NCI-H226 (cell line): ENCODE results near the gene ZNF280C.
"Not testable (repeated sequence)": the region's sequence is repeated elsewhere in the genome, so short reads cannot be mapped to it uniquely, and the experiment has no call there.

Experiments used
- DNase-seq: peaks from one replicate; pipeline ENCODE4 v3.0.0-alpha.2; 2015

ZNF280C gene, protein sequence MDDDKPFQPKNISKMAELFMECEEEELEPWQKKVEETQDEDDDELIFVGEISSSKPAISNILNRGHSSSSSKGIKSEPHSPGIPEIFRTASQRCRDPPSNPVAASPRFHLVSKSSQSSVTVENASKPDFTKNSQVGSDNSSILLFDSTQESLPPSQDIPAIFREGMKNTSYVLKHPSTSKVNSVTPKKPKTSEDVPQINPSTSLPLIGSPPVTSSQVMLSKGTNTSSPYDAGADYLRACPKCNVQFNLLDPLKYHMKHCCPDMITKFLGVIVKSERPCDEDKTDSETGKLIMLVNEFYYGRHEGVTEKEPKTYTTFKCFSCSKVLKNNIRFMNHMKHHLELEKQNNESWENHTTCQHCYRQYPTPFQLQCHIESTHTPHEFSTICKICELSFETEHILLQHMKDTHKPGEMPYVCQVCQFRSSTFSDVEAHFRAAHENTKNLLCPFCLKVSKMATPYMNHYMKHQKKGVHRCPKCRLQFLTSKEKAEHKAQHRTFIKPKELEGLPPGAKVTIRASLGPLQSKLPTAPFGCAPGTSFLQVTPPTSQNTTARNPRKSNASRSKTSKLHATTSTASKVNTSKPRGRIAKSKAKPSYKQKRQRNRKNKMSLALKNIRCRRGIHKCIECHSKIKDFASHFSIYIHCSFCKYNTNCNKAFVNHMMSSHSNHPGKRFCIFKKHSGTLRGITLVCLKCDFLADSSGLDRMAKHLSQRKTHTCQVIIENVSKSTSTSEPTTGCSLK

DNA sequence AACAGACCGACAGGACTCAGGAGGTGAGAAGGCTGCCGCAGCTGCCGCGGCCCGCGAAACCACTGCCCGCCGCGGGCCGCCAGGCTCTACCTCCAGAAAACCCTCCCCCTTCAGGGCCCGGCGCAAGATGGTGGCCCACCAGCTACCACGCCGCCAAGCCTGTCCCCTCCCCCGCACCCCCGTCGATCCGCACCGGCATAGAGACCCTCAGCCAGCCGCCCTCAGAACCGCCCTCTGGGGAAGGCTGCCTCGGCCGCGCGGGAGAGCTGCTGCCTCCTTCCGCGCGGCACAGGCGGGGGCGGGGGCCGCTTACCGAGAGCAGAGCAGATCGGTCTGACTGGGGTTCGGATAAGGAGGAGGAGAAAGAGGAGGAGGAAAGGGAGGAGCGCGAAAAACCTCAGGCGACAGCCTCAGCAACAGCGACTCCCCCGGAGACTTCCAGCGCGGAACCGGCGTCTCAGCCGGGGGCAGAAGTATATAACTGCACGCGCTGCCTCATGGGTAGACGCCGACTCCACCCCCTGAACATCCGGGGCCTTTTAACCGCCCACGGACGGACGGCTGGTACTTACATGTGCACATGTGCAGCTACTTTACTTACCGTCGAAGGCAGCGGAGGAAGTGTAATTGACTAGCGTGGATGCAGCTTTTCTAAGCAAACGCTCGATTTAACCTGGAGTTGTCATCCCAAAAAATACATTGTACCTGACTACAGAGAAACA is at the start of gene ZNF280C:
TSS of gene ZNF280C (minus strand) at position 451 of the 722 bp plus-strand sequence. CDS start 8,450 bp downstream, outside the sequence.
- DNase-seq: peak; percentile 84

DNA sequence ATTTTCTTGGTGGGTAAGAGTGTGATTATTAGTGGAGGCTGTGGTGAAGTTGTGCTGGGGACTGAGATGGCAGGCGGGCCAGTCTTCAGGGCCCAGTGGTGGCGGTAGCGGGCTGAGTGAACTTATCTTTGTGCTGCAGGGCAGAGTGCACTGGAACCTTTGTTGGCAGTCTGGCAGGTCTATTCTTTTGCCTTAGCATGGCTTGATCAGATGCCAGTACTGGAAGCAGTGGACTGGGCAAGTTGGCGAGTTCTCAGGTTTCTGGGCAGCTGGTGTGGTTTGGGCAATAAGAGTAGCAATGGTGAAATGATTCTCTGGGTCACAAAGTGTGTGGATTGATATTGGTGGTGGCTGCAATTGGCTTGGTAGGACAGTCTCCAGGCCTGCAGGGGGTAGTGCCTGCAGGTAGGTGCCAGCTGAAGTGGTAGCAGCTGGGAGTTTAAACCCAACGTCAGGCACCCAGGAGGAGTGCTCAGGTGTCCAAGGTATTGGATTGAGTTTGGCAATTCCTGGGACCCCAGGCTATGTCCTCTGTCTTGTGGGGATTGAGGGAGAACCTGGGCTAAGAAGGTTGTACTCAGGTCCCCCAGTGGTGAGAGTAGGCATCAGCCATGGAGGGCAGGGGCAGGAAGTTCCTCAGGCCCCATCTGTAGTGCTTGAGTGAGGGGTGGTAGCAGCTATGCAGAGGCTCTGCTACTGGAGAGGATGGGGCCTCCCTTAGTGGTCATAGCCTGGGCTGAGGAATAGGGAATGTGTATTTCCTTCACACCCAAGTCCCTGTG is 36.1 kb upstream of the ZNF280C start:
- DNase-seq: no peak

DNA sequence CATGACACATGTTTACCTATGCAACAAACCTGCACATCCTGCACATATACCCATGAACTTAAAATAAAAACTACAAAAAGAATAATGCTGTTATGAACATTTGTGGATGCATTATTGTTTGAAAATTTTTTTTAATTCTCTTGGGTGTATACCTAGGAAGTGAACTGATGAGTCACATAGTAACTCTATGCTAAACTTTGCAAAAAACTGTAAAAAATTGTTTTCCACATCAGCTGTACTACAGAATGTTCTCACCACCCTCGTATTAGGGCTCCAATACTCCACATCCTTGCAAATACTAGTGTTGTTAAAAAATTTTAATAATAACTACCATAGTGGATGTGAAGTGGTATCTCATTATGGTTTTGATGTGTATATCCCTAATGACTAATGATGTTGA is 33.3 kb upstream of the ZNF280C start:
- DNase-seq: no peak

DNA sequence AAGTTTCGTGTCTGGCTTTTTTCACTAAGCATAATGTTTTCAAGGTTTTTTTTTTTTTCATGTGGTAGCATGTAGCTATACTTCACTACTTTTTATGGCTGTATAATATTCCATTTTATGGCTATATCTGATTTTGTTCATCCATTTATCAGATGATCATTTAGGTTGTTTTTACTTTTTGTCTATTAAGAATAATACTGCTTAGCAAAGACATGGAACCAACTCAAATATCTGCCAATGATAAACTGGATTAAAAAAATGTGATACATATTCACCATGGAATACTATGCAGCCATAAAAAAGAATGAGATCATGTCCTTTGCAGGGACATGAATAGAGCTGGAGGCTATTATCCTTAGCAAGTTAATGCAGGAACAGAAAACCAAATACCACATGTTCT is 32.7 kb upstream of the ZNF280C start:
- DNase-seq: no peak

DNA sequence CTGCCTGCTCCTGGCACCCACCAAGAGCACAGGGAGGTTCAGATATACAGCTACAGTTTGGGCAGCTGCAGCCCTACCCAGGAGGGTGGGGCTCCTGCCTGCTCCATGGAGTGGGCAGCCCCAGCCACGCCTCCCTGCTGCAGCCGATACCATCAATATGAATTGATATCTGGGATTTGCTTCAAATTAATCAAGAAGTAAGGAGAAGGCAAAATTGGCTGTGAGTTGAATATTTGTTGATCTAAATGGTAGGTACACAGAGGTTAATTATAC is 31.2 kb upstream of the ZNF280C start:
- no peak for DNase-seq

DNA sequence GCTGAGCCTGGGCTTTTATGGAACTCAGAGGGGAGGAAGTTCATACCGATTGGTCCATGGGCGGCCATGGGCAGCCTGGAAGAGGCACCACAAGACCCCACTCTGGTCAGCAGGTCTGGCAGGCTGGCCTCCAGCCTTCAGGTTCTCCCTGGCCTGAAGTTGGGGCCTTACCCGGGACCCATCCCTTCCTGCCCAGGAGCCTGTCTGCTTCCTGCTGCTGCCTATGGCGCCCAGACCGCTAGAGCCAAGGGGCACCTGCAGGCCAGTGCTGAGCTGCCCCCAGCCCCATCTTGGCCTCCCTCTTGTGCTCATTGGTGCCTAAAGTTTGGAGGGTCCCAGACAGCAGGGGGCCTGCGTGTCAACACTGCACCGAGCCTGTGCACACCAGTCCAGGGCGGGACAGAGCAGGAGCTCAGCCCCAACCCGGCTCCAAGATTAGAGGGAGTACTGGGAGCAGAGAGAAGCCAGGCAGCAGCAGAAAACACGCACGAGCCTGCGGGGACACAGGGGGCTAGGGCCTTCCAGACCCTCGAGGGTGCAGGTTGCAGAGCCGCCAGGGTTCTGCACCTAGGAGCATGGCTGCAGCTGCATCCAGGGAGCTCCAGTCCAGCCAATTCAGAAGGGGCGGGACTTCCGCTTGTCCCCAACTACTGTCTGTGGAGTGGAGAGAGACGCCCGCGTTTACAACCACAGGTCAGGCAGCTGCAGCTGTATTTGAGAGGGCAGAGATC is 30.7 kb upstream of the ZNF280C start:
- DNase-seq: no peak

DNA sequence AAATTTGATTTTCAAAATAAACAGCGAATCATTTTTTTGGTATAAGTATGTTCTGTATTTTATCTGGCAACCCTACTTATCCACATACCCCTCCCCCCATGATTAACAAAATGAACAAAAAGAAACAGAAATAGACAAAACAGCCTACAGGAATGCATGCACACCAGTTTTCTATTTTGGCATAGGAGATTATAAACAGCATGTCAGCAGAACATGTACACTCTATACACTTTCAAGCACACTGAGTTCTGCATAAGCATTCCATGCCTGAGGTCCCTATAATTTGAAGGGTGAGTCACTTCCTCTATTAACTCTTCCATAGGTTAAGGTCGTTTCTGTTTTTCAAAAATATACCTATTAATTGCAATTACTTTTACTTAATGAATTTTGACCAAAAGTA is 28.0 kb upstream of the ZNF280C start:
- DNase-seq: no peak

DNA sequence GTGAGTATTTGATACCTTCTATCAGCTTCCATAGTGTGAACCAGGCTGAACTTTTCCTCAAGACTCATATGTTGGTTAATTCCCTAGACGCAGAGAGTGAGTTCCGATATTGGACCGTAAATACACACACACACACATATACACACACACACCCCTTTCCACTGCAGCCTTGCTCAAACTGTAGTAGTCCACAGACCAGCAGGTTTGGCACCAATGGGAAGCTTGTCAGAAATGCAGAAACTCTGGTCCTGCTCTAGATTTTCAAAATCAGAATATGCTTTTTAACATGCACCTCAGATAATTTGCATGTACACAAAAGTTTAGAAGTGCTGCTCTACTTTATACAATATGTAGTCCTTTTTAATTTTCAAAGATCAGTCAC is 27.6 kb upstream of the ZNF280C start:
- DNase-seq: no peak

DNA sequence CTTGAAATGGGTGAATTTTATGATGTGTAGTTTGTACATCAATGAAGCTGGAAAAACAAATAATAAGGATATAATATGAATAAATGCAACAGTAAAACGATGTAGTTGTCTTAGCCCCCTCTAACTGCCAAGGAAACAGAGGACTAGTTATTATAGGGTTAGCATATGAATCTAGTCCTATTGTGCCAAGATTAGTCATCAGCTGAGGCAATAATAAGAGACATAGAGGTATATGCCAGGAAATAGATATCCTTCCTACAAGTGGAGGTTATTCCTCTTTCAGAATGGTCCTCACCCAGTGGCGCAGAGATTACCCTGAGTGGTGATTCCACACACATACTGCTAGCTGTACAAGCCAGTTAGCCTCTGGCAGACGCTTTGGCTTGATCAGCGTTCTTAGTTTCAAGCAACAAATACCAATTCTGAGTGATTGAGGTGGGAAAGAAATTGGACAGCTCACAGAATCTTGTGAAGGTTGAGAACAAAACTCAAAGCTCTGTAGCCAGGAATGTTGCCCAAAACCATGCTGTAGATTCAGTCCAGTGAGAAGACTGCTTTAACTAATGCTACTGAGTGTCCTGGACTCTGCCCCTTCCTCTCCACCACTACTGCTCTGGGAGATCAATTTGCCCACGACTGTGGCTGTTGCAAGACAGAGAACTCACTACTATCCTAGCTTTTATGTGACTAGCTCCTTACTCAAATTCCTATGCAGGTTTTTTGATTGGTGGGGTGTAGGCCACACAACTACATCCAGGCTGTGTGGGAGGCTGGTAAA is 27.0 kb upstream of the ZNF280C start:
- peak; percentile 2 for DNase-seq

DNA sequence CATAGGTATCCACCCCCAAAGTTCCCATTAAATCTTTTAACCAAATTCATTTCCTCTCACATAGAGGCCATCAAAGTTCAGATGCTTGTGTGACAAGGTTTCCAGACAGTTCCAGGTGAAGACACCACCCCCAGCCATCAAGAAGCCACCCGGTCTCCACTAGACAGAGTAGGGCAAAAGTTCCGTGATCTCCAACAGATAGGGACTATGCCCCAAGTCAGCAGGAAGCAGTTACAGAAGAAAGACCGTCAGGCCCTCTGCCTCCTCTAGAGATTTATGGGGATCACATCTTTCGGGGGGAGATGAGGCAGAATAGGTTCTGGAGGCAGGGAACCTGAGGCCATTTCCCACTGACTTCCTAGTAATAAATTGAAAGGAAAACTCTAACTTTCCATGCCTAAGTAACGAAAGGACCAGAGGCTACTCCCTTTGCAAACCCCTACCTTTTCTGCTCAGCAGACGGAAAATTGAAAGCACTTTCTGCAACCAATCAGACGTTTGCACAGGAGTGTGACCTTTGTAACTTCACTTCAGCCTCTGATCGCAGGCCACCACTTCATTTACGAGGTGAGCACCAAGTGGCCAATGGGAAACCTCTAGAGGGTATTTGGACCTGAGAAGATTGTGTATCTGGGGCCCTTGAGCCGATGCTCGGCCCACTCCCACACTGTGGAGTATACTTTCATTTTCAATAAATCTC is 18.5 kb upstream of the ZNF280C start:
- no peak for DNase-seq

DNA sequence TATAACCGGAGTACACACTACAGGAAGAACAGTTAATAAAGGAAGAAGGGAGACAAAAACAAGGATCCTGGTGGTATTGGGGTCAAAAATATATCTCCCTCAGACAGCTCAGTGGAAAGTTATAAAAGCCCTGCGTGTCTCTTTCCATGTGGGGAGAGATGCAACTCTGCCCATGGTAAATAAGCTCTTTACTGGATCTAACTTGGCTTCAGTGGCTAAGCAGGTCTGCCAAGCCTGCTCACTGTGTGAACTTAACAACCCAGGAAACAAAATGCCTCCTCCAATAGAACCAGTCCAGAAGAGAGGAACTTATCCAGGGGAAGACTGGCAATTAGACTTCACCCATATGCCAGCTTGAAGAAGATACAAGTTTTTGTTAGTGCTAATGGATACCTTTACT is 17.0 kb upstream of the ZNF280C start:
- no peak for DNase-seq

DNA sequence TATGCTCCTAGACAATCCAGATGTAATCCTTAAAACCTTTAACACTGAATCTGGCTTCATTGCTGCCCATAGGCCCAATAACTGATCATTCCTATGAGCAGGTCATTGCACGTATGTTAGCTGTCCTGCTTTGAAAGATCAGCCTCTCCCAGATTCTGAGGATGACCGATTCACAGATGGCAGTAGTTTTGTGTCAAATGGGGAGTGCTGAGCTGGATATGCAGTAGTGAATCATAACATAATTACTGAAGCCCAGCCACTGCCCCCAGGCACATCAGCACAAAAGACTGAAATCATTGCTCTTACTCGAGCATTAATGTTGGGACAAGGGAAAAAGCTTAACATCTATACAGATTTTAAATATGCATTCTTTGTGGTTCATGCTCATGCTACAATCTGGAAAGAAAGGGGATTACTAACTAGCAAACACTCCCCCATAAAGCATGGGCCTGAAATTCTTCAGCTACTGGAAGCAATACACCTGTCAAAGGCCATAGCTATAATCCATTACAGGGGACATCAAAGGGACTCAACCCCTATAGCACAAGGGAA is 16.4 kb upstream of the ZNF280C start:
- DNase-seq: no peak

DNA sequence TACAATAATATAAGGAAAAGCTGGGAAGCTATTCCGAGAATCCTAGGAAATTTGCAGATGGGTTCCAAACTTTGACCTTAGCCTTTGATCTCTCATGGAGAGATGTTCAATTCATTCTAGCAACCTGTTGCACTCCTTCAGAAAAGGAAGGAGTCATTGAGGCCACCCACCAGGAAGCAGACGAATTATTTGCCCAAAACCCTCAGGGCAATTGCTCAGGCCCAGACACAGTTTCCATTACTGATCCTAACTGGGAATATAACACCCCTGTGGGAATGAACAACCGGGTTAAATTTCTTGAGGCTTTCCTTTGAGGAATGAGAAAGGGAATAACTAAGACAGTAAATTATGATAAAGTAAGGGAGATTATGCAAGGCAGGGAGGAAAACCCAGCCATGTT is 13.5 kb upstream of the ZNF280C start:
- DNase-seq: no peak

DNA sequence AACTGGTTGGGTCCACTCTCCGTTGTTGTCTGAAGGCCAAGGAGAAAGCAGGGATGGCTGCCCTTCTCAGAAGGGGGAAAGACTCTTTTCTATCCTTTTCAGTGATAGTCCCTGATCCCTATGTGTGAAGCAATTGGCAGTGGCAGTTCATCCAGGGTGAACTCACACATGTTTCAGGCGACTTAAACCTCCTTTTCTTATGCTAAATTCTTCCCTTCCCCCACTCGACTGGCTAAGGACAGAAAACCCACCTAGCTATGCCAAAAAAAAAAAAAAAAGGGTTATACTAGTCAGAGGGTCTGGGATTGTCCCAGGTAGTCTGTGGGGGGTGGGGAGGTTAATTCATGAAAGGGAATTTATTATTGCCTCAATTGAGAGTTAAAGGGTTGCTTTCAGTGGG is 12.2 kb upstream of the ZNF280C start:
- no peak for DNase-seq

DNA sequence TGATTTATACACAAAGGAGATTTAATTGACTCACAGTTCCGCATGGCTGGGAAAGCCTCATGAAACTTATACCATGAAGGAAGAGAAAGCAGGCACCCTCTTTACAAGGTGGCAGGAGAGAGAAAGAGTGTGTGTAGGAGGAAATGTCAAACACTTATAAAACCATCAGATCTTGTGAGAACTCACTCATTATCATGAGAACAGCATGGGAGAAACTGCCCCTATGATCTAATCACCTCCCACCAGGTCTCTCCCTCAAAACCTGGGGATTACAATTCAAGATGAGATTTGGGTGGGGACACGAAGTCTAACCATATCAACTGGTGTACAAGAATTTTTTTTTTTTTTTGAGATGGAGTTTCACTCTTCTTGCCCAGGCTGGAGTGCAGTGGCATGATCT is 3.6 kb upstream of the ZNF280C start:
- not testable (repeated sequence) for DNase-seq

DNA sequence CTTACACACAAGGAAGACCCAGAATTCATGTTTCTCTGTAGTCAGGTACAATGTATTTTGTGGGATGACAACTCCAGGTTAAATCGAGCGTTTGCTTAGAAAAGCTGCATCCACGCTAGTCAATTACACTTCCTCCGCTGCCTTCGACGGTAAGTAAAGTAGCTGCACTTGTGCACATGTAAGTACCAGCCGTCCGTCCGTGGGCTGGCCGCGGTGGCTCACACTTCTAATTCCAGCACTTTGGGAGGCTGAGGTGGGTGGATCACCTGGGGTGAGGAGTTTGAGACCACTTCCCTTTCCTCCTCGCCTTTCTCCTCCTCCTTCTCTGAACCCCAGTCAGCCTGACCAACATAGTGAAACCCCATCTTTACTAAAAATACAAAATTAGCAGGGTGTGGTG is 692 bp upstream of the ZNF280C start:
- DNase-seq: not testable (repeated sequence)

DNA sequence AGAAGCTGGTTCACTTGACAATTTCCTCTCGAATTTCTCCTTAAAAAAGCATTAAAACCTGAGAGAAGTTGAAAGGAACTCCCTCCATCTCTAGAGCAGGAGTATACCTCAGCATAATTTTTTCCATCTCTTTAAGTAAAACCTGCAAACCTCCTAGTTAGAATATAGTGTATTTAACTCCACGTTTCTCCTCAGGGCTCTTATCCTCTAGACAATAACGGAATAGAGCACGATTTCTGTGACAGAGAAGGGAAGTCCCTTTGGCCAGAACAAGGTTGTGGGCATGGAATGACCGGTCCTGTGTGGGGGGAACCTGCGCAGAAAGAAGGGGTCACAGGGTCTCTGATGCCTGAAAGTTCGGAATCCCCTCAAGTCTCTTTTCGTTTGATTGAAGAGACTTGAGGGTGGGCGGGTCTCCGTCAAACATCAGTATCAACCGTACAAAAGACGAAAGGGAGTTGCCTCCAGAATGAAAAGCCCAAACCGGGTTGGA is 697 bp downstream of the ZNF280C start:
- DNase-seq: no peak

DNA sequence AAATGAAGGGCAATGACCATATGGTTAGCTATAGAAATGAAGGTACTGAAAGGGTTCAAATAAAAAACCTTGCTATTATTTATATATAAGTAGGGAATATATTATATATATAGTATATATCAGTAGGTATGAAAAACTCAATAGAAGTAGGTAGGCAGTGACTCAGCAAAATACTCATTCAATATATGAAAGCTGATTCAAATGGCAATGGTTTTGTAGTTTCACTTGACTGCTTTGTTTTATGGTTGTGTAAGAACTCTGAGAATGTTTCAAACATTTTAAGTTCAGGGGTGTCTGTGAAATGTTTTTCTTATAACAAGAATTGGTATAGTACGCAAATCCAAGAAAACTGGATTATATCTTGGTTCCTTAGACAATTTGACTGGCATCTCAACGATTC is 4.1 kb downstream of the ZNF280C start:
- no peak for DNase-seq

DNA sequence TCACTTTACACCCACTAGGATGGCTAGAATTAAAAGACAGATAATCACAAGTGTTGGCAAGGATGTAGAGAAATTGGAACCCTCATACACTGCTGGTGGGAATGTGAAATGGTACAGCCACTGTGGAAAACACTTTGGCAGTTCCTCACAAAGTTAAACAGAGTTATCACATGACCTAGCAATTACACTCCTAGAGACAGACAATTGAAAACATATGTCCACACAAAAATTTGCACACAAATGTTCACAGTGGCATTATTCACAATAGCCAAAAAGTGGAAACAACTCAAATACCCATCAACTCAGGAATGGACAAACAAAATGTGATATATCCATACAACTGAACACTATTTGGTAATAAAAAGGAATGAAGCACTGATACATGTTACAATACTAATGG is 5.7 kb downstream of the ZNF280C start:
- no peak for DNase-seq

DNA sequence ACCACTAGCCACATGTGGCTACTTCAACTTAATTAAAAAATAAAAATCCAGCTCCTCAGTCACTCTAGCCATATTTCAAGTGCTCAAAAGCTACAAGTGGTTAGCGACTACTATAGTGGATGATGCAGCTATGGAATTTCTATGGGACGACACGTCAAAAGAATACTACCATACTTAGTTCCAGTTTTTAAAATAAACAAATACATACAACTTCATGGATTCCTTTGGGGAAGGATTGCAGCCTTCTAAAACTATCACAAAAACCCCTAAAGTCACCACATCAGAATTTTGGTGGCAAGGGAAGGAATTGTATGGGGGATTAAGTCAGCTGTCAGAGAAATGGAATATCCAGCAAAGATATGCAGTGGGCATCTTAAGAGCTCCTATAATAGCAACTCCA is 6.5 kb downstream of the ZNF280C start:
- DNase-seq: no peak
